HG03280 (cell line): ENCODE measurements around the gene TTL.
"Not testable (repeated sequence)": the region's sequence is repeated elsewhere in the genome, so short reads cannot be mapped to it uniquely, and the experiment has no call there.

ENCODE experiments used
- ATAC-seq: cut with Tn5 transposase; IDR thresholded peaks from one replicate; pipeline ENCODE4 v1.9.1; 2021; ENCODE audit warnings: mild to moderate bottlenecking, moderate library complexity; ENCODE audit not compliant: unreplicated experiment

Gene TTL

DNA sequence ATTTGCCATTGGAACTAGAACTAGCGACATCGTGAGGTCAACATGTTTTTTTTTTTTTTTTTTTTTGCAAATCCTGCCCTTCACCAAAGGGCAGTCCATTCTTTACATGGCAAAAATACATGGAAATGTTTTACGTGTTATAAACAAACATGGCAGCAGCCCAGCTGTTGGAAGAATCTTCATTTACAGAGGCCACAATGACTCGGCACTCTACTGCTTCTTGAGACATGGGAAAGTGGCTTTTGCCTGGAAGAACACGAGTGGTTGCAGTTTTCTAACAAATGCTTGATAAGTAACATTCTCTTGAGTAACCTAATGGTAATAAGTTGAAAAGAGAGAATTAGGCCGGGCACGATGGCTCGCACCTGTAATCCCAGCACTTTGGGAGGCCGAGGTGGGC is 37.5 kb downstream of the TTL start:
- no peak for ATAC-seq

DNA sequence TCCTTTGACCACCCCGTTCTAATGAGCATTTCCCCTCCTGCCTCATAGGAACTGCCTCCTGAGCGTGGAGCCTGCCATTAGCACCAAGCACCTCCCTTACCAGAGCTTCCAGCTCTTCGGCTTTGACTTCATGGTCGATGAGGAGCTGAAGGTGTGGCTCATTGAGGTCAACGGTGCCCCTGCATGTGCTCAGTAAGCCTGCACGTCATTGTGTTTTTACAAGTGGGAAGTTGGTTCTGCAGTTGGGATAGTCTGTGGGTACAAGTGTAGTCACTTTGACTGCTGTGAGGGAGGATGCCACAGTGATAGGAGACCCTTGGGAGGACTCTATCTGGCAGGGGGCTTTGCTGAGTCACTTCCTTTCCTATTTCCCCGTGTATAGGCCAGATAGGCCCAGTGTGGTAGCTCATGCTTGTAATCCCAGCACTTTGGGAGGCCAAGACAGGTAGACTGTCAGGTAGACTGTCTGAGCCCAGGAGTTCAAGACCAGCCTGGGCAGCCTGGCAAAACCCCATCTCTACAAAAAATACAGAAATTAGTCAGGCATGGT is 38.4 kb downstream of the TTL start:
- ATAC-seq: no peak

DNA sequence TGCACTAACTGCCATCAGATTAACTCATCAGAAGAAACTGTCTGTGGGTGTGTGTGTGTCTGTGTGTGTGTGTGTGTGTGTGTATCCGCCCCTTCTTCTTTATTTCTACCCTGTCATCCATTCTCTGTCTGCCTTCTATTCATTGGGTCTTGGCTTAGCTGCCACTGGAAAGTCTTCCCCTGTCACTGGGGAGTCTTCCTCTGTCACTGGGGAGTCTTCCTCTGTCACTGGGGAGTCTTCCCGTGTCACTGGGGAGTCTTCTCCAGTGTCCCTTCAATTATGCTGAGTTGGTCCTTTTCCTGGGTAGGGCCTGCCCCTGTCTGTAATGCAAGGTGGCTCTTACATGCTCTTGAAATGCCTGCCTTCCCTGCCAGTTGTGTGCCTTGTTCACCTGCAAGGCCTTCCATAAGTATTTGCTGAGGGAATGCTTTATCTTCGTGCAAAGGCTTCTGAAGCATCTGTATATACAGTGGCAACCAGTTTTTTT is 41.4 kb downstream of the TTL start:
- ATAC-seq: no peak

DNA sequence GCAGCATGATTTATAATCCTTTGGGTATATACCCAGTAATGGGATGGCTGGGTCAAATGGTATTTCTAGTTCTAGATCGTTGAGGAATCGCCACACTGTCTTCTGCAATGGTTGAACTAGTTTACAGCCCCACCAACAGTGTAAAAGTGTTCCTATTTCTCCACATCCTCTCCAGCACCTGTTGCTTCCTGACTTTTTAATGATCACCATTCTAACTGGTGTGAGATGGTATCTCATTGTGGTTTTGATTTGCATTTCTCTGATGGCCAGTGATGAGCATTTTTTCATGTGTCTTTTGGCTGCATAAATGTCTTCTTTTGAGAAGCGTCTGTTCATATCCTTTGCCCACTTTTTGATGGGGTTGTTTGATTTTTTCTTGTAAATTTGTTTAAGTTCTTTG is 42.3 kb downstream of the TTL start:
- ATAC-seq: not testable (repeated sequence)

DNA sequence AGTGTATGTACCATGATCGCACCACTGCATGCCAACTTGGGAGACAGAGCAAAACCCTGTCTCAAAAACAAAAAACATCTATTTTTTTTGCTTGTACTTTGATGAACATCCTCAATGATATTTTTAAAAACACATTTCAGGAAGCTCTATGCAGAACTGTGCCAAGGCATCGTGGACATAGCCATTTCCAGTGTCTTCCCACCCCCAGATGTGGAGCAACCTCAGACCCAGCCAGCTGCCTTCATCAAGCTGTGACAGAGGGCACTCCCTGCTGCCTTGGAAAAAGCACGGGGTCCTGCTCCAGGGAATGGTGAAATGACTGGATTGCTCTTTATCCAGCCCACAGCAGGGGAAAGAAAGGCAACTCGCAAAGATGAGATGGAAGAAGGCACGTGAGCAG is 46.6 kb downstream of the TTL start:
- no peak for ATAC-seq

DNA sequence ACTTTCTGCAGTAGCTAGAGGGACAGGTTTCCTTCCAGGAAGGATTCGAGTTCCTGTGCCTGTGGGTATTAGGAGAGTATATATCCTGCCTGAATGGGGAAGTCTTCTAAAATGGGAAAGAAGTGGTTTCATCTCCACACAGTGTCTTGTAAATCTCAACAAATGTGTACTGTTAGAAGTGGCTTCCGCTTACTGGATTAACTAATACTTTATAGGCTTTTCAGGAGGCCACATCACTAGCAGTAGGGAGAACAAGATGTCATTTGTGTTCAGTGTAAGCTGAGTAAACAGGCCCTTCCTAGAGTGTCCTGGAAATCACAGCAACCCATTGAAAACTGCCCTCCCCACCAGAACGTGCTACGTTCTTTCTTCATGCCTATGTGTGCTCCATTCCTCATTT is 47.8 kb downstream of the TTL start:
- no peak for ATAC-seq

DNA sequence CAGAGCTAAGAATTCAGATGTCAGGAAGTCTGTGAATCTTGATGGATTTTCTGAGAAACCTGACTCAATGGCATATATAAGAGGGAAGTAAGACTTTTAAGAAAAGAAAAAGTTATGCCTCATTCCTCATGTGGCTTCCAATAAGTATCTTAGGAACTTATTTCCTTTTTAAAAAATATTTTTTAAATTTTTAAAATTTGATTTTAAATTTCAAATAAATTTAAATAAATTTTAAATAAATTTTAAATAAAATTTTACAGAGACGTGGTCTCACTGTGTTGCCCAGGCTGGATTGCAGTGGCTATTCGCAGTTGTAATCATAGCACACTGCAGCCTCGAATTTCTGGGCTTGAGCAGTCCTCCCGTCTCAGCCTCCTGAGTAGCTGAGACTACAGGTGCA is 48.8 kb downstream of the TTL start:
- no peak for ATAC-seq

DNA sequence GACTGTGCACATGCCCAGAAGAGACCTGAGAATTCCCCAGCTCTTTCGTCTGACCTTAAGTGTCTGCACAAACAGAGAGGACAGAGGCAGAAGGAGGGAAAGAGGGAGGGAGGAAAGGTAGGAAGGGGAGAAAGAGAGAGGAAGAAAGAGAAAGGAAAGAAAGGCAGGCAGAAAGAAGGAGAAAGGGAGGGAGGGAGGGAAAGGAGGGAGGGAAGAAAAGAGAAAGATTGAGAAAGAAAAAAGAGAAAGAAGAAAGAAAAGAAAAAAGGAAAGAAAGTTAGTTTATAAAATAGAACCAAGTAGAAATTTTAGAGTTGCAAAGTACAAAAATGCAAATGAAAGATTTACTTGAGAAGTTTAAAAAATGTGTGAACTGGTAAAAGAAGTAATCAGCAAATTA is 52.9 kb downstream of the TTL start:
- no peak for ATAC-seq

DNA sequence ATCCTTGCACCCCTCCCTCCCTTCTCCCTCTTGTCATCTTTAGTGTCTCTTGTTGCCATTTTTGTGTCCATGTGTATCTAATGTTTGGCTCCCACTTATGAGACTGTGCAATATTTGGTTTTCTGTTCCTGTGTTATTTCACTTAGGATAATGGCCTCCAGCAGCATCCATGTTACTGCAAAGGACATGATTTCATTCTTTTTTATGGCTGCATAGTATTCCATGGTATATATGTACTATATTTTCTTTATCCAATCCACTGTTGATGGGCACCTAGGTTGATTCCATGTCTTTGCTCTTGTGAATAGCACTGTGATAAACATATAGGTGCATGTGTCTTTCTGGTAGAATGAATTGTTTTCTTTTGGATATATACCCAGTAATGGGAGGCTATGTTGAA is 54.7 kb downstream of the TTL start:
- not testable (repeated sequence) for ATAC-seq

DNA sequence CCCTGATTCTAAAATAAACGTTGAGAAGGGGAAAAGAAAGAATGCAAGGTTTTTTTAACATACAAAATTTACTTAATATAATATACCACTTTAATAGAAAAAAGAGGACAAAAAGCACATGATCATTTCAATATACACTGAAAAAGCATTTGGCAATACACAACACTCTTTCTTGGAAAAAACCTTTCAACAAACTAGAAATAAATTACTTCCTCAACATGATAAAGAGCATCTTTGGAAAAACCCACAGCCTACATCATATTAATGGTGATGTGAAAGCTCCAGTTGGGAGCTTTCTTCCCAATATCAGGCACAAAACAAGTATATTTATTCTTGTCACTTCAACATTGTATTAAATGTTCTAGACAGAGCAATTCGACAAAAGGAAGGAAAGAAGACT is 57.4 kb downstream of the TTL start:
- ATAC-seq: no peak

DNA sequence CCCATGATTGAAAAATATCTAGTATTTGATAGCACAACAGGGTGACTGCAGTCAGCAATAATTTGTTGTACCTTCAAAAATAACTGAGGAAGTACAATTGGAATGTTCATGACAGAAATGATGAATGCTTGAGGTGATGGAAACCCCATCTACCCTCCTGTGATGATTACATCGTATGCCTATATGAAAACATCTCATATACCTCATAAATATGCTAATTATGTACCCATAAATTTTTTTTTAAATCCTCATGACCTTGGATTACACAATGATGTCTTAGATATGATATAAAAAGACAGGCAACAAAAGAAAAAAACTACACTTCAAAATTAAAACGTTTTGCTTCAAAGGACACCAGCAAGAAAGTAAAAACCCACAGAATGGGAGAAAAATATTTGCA is 59.0 kb downstream of the TTL start:
- no peak for ATAC-seq

DNA sequence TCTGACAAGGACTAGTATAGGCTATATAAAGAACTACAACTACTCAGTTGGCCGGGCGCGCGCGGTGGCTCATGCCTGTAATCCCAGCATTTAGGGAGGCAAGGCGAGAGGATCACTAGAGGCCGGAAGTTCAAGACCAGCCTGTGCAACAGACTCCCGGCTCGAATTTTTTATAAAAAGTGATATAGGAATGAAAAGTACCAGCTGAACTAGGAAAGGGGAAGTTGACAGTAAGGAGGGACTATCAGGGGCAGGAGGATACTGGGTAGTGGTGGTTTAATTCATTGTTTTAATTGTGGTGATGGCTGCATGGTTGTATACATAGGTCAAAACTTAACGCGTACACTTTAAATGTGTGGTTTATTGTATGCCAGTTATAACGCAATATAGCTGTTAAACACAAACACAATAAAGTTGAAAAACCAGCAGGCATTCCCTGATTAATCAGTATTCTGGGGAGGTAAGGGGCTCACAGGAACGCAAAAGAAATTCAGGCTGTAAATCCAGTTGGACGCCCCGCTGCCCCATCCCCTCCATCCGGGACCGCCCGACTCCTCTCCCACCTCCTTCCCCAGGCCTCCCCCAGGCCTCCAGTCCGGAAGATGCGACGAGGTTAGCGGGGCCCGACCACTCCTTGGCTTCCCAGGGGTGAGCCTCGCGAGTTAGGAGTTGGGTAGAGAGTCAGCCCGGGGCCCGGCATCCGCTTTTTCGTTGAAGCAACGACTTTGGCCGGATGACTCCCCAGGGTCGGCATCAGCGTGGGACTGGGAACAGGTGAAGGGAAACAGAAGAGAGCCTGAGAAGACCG is 59.6 kb downstream of the TTL start:
- peak; percentile 55 for ATAC-seq

DNA sequence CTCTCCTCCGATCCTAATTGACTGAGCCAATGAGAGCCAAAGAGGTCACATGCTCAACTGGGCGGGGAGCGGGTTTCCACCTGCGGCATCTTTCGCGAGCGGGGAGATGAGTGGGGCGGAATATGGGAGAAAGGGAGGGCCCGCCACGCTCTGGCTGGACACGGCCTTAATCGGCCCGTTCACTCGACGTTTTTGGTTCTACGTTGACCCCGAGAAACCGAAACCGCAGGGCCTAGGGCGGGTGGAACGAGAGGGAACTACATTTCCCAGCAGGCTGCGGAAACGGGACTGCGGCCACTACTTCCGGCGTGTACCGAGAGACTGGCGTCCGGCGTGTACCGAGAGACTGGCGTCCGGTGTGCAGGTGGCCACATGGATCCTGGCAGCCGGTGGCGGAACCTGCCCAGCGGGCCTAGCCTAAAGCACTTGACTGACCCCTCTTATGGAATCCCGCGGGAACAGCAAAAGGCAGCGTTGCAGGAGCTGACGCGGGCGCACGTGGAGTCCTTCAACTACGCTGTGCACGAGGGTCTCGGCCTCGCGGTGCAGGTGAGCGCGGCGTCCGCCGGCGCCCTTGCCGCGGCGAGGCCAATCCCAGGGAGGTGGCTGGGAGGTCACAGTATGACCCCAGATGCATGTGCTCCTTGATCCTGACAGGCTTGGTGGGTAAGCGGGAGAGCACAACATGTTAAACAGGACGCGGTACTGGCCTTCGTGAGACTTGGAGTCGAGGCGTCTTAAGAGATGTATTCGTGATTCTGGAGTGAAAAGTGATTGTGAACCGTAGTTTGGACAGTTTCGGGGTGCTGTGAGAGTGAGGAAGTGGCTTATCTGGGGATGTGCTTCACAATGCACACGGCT is 60.4 kb downstream of the TTL start, which contains the start of gene POLR1B:
Gene POLR1B (plus strand): TSS at position 343 of the 861 bp plus-strand sequence. CDS start 30 bp downstream, at position 373.
- ATAC-seq: peak; percentile 84

DNA sequence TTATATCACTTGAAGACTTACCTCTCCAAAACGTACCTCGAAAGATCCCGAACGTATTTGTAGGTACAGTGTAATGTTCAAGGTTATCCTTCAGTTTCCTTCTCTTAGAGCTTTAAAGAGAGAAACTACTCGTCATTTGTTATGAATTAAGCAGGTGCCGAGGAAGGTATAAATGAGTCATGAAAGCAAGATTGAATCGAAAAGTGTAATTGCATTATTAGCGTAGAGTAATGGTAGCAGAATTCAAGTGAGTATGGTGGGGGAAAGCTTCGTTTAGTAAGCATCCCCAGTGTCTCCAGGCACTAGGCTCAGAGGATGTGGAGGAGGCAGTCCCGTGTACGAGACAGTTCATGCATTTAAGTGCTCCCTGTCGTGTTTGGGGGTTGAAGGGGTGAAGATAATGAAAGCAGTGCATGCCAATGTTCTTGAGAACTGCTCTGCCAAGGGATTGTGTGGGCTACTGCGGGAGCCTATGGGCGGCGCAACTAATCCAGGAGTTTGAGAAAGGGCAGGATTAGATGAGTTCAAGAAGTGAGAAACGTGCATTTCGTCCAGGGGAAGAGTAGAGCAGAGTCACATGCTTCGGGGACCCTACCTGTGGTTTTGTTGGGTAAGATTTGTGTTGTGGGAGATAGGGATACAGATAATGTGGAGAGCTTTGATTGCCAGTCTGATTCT is 61.2 kb downstream of the TTL start:
- no peak for ATAC-seq

DNA sequence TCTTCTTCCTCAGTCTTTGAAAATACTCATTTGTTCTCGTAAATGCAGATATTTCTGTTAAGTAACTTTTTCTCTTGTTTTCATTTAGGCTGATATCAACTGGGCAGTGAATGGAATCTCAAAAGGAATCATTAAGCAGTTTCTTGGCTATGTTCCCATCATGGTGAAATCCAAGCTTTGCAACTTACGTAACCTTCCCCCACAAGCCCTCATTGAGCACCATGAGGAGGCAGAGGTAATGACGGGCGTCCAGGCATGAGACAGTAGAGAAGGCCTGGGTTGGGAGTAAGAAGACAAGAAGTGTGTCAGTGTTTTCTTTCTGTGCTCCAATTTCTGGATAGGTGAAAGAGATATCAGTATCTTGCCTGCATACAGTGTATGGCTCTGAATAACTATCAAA is 65.4 kb downstream of the TTL start:
- ATAC-seq: no peak

DNA sequence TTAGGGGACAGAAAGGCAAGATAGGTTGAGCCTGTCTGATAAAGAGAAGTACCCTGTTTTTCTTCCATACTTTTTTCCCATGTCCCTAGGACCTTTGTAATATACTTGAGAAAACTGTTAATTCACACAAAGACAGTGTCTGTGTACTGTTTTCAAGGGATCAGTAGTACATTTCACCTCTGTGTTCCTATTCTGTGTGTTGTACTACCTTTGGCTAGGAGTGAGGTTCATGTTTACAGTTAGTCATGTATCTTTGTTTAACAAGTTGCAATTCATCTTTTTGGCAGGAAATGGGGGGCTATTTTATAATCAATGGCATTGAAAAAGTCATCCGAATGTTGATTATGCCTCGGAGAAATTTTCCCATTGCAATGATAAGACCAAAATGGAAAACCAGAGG is 67.0 kb downstream of the TTL start:
- no peak for ATAC-seq

DNA sequence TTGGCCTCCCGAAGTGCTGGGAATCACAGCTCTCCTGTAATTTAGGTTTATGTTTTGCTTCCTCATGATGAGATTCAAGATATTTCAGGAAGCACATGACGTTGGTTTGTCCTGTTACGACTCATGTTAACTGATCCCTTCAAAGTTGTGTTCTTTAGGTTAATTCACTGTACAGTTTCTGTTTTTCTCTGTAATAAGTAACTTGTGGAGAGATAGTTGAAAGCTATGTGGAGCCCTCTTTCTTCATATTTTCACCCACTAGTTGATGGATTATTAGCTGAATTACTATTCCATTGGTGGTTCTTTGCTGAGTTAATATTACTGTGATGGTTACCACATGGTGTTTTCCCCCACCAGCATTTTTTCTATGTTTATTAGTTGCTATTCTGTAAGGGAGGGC is 84.1 kb downstream of the TTL start:
- no peak for ATAC-seq

DNA sequence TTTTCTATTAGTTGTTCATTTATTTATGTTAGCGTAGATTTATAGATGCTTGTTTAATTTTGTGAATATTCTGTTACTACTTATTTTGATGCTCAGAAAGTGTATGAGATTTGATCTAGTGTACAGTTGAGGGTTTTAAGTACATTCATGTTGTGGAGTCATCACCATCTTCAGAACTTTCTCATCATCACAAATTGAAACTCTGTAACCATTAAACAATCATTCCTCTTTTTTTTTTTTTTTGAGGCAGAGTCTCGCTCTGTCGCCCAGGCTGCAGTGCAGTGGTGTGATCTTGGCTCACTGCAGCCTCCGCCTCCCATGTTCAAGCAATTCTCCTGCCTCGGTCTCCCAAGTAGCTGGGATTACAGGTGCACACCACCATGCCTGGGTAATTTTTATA is 84.6 kb downstream of the TTL start:
- ATAC-seq: not testable (repeated sequence)

DNA sequence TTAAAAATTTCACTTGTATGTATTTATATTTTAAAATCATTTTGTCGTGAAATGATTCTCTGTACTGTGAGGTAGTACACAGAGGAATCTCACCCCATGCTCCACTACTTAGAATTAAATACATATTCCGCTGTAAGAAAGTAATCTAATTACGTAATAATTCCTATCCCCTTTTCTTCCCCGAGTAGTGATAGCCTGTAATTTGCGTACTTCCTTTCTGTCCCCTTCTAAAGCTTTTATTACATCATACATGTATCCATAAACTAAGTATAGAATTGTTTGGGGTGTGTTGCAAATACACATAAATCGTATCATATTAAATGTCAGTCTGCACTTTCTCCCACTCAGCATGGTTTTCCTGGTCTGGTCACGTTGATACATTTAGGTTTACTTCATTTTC is 90.0 kb downstream of the TTL start:
- no peak for ATAC-seq

DNA sequence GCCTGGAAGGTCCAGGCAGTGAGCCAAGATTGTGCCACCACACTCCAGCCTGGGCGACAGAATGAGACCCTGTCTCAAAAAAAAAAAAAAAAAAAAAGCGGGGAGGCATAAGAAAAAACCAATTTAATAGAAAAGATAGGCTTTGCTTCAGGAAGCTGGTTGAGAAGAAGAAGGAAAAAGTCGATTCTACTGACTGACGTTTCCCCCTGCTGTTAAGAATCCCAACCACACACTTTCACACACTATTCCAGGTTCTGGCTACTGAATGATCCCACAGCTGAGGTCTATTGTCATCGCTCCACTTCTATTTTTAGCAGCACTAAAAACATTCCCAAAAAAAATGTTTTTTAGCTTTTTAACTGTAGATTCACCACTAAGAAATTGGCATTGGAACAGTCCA is 95.8 kb downstream of the TTL start:
- ATAC-seq: no peak

DNA sequence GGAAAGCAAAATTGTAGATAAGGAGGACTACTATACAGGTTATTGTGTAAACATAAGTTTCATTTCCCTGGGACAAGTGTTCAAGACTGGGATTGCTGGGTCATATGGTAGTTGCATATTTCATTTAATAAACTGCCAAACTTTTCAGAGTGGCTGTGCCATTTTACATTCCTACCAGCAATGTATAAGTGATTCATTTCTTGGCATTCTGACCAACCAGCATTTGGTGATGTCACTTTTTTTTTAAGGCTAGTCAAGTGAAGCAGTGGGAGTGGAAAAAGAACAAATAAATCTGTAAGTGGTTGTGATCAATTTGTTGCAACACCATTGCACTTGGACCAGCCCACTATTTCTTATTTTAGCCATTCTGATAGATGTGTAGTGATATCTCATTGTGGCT is 97.3 kb downstream of the TTL start:
- ATAC-seq: no peak
